Measurements from ENCODE around the gene TRERF1.

GRCh38 chr6:42459888-42460287, 8.2 kb upstream of the TRERF1 start:
- TF ChIP-seq ESRRA (CRISPR knock-in tag; IDR thresholded peaks at IDR 0.05; ENCODE audit: borderline replicate concordance) (no peak), JUN (CRISPR knock-in tag; IDR thresholded peaks at IDR 0.05) (no peak), TCF7 (CRISPR knock-in tag; IDR thresholded peaks at IDR 0.05; ENCODE audit: low read depth) (no peak), CTCF (IDR thresholded peaks at IDR 0.05) (no peak), ATF6 (CRISPR knock-in tag; IDR thresholded peaks at IDR 0.05) (no peak), RELA (CRISPR knock-in tag; IDR thresholded peaks at IDR 0.05; ENCODE audit: borderline replicate concordance) (no peak)

Measured in WTC11 (cell line).